CD4-positive, alpha-beta T cell treated with Interleukin-10 for 1 hour (primary cell): ENCODE data around the gene LRTM2.

Experiments
- DNase-seq: peaks from one replicate; pipeline ENCODE4 v3.0.0-alpha.2; 2020

The LRTM2 gene

DNA sequence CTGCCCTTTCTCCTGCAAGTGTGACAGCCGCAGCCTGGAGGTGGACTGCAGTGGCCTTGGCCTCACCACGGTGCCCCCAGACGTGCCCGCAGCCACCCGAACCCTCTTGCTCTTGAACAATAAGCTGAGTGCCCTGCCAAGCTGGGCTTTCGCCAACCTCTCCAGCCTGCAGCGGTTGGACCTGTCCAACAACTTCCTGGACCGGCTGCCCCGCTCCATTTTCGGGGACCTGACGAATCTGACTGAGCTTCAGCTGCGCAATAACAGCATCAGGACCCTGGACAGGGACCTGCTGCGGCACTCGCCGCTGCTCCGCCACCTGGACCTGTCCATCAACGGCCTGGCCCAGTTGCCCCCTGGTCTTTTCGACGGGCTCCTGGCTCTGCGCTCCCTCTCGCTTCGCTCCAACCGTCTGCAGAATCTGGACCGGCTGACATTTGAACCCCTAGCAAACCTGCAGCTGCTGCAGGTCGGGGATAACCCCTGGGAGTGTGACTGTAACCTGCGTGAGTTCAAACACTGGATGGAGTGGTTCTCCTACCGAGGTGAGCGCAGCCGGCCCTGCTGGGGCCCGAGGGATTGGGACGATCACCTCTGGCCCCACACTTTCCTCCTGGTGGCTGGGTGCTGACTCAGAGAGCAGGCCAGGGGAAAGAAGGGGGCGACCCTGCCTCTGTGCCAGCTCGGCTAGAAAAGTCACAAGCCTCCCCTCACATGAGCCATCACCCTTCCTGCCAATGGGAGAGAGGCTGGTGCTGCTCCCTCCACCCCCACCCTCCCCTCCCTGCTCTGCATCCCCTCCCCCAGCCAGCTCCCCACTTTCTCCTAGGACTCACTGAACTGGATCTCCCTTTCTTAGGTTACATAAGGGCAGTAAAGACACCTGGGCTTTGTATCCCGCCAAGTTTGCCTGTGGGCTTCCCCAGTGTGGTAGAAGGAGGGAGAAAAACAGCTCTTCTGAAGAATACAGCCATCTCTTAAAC lies 10.9 kb downstream of the LRTM2 start:
- DNase-seq: no peak

DNA sequence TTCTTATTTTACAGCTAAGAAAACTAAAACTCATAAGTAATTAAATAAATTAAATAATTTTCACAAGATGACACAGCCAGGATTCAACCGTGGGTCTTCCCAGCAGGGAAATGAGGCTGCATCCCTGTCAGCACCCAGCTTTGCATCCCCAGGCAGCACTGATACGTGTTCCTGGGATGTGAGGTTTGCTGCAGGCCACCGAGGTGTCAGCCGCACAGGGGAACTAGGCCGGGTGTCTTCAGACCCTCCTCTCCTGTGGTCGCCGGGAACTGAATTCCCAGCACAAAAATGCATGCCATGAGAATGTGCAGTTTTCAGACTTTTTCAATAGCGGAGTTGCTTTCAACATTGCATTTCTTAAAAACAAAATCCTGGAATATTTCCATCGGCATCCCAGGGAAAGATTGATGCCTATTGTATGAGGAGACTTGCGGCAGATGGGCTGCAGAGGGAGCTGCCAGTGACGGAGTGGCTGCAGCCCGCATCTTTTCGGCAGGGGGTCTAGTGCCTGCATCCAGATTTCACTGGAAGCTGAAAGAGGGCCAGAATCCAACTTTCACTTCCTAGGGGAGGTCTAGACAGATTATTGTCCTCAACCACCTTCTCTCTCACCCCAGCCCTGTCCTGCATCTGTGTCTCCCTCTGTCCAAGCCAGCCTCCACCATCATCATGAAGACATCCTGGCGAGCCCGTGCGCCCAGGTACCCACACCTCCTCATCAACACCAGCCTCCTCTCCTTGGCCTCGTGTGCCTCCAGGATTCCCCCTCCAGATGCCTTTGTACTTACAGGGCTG lies 12.6 kb downstream of the LRTM2 start:
- DNase-seq: no peak

DNA sequence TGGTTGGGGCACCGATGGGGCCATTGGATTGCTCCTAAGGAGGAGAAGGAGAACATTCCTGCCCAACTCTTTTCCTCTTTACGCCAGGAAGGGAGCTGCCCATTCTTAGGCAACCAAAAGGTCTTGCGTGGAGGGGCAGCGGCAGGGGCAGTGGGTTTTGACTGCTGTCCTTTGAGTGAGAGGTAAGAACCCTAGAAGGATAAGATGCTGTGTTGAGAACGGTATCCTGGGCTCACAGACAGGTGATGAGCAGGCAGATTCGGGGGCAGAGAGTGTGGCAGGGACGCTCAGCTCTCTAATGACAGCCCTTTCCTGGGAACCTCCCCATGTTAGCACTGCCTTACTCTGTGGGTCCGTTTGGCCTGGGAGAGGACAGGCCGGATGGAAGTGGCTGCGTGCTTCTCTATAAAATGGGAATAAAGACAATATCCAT lies 13.2 kb downstream of the LRTM2 start:
- DNase-seq: no peak

DNA sequence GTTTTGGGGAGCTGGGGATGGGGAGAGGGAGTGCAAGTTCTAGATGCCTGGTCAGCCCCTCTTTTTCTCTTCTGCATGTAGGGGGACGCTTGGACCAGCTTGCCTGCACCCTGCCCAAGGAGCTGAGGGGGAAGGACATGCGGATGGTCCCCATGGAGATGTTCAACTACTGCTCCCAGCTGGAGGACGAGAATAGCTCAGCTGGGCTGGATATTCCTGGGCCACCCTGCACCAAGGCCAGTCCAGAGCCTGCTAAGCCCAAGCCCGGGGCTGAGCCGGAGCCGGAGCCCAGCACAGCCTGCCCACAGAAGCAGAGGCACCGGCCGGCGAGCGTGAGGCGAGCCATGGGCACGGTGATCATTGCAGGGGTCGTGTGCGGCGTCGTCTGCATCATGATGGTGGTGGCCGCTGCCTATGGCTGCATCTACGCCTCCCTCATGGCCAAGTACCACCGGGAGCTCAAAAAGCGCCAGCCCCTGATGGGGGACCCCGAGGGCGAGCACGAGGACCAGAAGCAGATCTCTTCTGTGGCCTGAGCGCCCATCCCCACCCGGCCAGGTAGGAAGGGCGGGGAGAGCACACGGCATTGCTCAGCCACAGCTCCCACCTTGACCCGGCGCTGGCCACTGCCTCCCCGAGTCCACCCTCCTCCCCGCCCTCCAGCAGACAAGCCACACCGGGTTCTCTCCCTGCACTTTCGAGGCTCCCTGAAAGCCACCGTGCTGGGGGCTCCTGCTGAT lies 14.0 kb downstream of the LRTM2 start:
- DNase-seq: no peak

DNA sequence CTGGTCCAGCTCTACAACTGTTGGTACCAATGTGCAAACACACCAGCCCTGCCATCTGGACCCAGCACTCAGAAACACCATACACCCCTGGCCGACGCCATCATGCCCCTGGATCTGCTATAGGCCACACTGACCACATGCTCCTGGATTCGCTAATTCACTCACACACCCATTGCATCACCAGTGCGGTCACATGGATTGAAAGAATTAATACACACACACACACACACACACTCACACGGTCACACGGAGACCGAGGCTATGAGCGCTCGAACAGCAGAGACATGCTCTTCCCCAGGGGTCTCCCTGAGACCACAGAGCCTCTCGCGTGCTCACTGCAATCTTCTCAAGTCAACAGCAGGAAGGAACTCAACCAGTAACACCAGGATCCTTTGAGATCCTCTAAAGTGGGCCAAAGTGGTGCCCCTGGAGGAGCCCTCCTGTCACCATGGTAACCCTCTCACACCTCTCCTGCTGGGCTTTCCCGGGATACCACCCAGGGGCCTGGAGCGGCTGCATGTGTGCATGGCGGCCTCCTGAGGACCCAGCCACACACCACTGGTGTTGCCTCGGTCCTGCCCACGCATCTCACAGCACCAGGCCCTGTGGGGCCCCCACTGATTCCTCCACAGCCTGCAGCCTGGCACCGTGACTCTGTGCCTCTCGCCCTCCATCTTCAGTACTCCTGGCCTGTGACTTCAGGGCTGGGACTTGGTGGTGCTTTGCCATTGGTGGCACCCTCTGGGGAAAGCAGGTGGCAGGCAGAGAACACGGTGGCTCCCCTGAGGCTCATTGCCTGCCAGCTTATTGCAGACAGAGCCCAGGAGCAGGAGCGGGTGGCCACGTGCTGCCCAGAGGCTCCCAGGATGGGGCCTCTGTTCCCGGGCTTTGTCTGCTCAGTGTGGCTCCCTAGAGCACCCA lies 15.1 kb downstream of the LRTM2 start:
- DNase-seq: no peak

DNA sequence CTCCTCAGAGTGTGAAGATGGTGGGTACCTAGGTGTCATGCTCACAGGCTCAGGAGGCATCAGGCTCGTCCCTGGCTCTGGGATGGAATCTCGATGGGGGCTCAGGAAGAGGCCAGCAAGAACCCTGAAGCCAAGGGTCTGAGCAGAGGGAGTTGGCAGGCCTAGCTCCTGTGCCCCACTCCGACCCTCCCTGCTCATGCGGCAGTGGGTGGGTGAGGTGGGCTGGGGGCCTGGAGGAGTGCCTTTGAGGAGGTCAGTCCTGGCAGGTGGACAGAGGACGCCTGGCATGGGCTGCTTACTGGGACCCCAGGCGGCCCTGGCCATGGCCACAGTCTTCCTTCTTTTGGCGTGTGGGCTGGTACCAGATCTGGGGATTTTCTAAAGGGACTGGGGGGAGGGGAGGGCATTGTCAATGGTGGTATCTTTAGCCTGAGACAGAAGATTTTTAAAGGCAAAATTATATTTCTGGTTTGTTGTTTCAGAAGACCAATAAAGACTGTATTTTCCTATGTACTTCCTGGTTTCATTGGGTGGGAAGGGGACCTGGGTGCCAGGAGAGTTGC lies 16.0 kb downstream of the LRTM2 start:
- no peak for DNase-seq

DNA sequence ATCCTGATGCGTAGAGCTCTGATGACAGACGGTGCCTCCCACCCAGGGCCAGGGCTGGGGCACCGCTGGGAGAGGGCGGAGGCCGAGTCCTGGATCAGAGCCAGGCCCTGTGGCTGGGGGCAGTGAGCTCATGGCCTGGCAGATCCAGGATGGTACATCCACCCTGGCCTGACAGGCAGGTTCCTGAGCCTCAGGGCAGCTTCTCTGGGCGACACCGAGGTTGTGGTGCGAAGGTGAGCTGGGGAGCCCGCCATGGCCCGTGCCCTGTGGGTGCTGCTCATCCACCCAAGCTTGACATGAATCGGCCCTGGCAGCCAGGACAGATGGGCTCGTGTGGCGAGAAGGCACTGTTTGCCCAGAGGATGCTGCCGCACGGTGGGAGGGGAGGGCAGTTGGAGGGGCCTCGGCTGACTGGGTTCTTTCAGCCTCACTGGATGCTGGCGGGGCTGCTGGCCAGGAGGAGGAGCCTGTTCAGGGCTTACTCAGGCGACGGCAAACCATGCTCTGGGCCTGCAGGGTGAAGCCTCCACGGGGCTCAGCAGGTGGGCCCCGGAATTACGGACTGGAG lies 16.6 kb downstream of the LRTM2 start:
- no peak for DNase-seq

DNA sequence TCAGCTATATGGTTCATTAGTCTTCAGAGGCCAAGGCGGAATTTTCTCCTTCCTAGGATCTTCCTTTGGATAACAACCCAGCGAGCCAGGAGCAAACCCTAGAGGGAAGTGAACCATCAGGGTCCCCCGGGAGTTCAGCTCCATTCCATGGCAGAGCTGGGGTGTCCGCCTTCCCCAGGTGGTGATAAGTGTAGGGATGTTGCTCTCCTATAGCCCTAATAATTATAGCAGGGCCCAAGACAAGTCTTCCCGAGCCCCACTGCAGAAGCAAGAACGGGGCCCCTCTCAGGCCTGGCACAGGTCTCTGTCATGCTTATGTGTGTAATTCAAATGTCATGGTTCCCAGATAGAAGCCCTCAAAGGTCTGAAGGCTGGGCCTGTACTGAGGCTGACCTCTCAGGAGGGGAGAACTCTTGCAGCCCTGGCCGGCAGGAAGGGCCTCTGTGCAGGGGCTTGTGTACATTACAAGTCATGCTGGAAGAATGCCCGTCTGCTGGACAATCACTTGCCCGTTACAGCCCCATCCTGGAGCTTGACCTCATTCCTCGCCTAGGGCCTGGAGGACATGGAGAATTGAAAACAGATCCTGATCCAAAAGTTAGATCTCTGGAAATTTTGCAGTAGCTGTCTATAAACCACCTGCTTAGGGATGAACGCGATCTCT lies 17.3 kb downstream of the LRTM2 start:
- DNase-seq: no peak

DNA sequence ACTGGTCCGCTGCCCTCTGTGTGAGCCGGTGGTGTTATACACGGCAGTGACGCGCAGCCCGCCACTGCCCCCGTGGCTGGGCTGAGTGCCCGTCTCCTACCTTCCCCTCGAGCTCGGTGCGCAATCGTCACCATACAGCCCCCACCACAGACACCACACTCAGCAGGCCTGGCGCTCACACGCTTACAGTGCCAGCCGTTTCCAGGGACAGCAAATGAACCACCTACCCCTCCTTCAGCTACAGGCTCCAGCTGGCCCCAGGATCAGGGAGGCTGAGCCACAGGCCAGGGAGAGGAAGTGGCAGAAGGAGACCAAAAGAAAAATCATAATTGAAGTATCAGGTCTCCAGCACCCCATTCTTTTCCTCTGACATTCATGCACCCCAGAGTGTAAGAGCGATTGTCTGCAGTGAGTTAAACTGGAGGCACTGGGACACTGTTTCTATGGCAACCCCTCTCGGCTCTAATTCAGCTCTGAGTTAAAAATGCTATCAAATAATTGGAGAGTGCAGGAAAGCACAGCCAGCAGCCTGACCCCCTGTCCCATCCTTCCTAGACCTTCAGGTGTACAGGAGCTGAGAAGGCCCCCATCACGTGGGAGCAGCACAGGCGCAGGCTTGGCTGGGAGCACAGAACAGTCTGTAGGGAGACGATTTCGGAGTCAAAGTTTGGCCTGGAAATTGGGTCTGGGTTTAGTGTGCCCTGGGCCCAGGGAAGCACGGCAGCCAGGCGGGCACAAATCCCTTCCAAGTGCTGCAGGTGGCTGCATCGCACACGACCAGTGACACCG lies 18.0 kb downstream of the LRTM2 start:
- no peak for DNase-seq

DNA sequence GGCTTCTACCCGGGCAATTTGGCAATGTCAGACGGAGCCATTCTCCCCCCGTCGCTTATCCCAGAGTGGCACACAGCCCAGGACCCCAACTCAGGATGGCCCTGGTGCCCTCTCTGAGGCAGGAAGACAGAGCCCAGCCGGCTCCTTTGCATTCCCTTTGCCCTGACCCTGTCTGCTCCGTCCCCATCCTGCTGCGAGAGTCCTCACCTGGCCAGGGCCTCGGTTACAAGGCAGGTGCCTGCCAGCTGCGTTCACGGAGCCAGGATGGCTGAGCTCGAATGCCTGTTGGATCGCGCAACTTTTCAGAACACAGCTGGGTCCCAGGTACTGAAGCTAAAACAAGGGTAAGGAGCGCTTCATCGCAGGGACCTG lies 18.6 kb downstream of the LRTM2 start:
- no peak for DNase-seq

DNA sequence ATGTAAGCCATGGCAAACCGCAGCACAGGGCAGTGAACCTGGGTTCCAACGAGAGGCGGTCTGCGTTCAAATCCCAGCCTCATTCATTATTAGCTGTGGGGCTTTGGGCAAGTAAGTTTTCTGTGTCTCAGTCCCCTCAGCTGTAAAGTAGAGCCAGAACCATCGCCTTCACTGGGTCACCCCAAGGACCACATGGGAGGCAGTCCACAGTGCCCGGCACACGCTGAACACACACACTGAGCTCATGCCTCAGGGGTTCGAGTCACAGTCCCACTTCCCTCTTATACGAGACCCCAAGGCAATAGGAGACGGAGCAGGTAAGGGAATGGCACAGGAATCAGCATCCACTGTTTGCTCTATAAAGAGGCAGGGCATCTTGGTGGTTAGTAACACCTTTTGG lies 19.1 kb downstream of the LRTM2 start:
- DNase-seq: no peak

DNA sequence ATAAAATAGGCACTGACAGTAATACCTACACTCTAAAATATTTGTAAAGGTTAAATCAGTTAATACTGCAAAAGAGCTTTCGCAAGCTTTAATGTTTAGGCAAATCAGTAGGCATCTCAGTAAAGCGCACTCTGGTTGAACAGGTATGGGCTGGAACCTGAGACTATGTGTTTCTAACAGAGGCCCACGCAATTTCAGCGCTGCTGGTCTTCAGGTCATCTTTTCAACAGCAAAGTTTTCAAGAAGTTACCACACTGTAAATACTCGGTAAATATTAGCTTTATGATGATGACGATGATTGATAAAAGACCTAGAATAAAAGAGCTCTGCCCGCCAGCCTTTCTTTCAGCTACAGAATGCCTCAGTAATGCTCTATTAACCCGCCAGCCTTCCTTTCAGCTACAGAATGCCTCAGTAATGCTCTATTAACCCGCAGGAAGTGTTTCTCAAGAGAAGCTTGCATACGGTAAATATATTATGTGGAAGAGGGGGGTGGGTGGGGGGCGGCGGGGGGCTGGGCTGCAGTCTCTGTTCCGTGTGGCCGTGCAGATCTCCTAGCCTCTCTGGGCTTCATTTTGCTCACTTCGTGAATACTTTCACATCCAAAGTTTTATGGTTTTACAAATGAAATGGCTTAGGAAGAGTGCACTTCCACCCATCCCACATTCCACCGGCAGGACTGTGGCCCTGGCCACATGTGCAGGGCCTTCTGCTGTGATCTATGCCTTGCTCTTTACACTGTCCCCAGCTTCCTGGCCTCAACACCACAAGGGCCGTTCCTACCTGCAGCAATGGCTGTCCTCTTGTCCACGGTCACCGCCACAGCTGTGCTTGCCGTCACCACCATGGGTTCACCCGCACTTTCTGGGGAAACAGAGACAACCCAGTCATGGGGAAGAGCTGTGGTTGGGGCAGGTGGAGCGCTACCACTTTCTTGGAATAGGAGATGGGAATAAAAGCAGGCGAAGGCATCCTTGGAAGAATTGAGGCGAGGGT lies 19.9 kb downstream of the LRTM2 start:
- DNase-seq: no peak

DNA sequence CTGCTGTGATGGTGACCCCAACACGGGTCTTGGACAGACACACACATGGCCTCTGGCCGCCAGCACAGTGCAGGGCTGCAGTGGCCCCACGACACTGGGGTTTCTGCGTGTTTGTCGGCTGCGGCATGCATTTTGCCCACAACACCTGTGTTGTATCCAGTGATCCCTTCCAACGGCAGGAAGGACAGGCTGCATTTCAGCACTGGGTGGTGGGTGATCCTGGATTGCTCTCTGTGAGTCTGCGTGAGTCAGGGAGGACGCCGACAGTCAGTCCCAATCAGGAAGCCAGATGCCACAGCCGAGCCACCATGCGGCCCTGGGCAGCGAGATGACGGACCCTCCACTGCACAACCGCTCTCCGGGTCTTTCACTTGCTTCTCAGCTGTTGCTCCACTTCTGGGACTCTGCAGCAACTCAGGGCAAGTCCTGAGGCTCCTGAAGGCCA lies 20.6 kb downstream of the LRTM2 start:
- DNase-seq: no peak

DNA sequence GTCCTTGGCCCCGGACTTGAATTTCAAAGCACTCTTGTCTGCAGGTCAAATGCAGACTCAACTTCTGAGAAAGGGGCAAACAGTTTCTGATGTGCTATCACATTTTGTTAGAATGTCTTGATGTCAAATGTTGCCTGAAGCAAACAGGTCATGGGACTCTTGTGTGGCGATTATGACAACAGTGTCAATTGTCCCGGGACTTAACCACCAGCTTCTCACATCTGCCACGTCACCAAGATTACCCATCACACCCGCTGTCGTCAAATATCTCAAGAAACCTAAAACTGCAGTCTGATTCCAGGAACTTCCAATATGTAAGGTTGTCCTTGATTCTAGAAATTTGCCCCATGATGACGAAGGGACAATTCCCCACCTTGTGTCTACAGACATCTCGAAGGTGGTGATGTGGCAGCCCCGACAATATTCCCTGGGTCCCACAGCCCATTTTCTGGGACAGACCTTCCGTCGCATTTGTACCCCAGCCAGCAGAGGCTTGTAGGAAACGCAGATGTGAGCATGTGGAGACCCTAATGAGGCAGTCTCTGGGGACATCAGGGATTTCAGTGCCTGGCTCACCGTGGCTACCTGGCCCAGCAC lies 21.3 kb downstream of the LRTM2 start:
- DNase-seq: no peak

DNA sequence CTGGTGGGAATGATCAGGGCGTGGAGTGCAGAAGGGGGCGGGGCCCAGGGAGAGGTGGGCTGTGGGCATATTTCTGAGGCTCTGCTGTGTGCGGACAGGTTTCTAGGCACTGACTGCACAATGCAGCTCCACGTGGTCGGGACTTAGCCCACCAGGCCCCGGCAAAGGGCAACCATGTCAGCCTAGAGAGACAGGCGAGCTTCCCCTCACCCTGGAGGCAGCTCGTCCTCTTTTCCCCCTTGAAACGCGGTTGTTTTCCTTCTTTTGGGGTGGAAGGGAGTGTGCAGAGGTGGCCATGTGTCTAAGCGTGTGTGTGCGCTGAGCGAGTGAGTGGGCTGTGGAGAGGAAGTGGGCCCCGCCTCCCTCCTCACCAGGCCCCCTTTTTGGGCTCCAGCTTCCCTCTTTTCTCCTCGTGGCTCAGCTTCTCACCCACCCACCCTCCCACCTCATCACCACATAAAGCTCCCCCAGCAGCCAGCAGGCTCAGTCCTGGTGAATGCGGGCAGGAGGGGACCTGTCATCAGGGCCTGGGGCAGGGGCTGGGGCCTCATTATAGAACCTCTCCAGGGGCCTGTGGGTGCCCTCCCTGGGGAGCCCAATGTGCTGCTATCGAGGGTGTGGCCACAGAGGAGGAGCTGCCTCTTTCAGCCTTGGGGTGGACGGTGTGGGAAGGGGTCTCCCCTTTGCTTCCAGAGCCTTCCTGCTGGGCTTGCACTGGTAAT lies 22.0 kb downstream of the LRTM2 start:
- no peak for DNase-seq

DNA sequence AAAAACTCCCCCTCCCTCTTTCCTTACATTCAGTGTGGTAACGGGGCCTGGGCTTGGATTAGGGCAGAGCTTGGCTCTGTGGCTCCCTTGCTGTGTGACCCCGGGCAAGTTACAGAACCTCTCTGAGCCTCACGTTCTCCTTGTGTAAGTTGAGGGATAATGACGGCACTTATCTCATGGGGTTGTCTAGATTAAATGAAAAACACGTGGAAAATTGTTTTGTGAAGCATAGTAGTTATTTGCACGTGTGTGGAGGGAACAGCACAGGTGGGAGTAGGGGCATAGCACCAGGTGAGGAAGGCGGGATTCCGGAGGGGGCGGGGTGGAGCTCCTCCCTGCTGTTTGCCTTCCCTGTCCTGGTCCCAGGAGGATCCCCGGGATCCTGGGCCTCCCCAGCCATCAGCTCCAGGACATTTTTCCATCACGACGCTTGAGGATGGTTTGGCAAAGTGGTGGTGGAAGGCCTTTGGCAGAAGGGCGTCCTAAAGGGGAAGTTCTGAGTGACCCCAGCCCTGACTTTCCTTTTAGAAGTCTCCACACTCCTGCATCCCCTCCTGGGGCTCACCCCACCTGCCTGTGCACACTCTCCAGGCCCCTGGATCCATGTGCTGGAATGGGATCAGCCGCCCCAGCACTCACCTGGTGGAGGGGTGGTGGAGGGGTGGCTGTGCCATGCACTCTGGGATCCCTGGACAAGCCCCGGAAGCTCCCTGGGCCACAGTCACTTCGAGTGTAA lies 22.7 kb downstream of the LRTM2 start:
- no peak for DNase-seq

DNA sequence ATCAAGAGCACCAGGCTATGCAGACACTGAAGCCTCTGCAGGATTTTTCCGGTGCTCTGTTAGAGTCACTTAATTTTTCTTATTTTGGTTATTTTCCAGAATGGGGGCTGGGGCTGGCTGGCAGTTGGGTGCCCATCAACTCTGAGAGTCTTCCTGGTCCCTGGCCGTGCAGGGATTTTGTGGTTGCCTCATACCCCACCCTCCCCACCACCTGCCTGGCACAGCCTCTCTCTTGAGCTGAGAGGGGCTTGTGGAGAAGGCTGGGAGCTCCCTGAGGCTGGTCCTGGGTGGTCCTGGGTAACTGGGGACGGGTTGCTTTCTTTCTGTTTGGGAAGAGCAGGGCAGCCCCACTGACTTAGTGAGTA lies 23.3 kb downstream of the LRTM2 start:
- DNase-seq: no peak
